HG02588 (cell line): ENCODE data around the gene MCRS1.
"Not testable (repeated sequence)": the region's sequence is repeated elsewhere in the genome, so short reads cannot be mapped to it uniquely, and the experiment has no call there.

Experiments used
- ATAC-seq: cut with Tn5 transposase; IDR thresholded peaks from one replicate; pipeline ENCODE4 v1.9.1; 2021; ENCODE audit warnings: mild to moderate bottlenecking, moderate library complexity; ENCODE audit not compliant: unreplicated experiment

MCRS1 gene, protein sequence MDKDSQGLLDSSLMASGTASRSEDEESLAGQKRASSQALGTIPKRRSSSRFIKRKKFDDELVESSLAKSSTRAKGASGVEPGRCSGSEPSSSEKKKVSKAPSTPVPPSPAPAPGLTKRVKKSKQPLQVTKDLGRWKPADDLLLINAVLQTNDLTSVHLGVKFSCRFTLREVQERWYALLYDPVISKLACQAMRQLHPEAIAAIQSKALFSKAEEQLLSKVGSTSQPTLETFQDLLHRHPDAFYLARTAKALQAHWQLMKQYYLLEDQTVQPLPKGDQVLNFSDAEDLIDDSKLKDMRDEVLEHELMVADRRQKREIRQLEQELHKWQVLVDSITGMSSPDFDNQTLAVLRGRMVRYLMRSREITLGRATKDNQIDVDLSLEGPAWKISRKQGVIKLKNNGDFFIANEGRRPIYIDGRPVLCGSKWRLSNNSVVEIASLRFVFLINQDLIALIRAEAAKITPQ

GRCh38 chr12:49567611-49568441 is at the start of gene MCRS1:
Gene MCRS1 (minus strand): TSS chr12:49568142. CDS start chr12:49566731, 1,411 bp downstream.
- peak; percentile 81 for ATAC-seq

GRCh38 chr12:49616533-49617219 is 48.7 kb upstream of the MCRS1 start:
- no peak for ATAC-seq

- no peak for ATAC-seq
These were observed 47.8 kb upstream of the MCRS1 start for GRCh38 chr12:49615725-49616124.

DNA sequence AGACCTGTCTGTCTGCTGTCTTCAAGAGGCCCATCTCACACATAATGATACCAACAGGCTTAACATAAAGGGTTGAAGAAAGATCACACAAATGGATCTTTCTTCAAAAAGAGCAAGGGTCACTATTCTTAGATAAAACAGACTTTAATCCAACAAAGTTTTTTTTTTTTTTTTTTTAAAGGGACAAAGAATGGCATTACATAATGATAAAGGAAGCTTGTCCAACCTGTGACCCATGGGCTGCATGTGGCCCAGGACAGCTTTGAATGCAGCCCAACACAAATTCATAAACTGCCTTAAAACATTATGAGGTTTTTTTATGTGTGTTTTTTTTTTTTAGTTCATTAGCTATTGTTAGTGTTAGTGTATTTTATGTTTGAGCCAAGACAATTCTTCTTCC is 44.3 kb upstream of the MCRS1 start:
- ATAC-seq, result no peak

GRCh38 chr12:49610785-49611184 is 42.8 kb upstream of the MCRS1 start:
- ATAC-seq, result not testable (repeated sequence)

GRCh38 chr12:49609875-49610154 is 41.9 kb upstream of the MCRS1 start:
- ATAC-seq, result no peak

GRCh38 chr12:49609059-49609874 is 41.3 kb upstream of the MCRS1 start:
- no peak for ATAC-seq

DNA sequence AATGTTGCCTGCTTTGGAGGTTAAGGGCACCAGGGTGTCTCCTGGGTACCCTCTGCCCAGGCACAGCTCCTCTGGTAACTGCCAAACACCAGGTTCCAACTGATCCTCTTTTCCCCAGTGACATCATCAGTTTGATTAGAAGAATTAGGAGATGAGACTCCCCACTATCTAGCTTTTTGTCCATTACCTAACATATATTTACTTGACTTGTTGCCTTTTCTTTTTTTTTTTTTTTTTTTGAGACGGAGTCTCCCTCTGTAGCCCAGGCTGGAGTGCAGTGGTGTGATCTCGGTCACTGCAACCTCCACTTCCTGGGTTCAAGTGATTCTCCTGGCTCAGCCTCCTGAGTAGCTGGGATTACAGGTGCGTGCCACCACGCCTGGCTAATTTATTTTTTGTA is 37.6 kb upstream of the MCRS1 start, which contains the start of gene FAM186B:
Gene FAM186B, minus strand, starts transcription at position 101 of the 400 bp plus-strand sequence. CDS start 162 bp downstream, outside the sequence.
- ATAC-seq, result not testable (repeated sequence)

- no peak for ATAC-seq
These were observed 36.9 kb upstream of the MCRS1 start for GRCh38 chr12:49604856-49605255.

DNA sequence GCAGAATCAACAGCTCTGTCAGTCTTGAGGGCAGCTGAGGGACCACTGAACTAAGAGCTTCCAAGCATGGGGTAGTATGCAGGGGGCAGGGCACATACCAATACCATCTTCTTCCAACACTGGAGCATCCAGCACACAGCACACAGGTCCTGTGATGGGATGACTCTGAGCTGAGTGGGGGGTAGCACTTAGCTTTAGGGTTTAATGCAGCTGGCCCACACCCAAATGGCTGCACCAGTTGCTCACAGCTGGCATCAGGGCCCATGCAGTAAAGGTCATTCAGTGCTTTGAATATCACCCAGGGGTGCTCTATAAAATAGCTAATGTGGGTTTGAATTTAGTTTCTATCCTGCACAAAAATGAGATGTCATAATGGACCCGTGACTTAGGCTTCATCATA is 35.8 kb upstream of the MCRS1 start:
- ATAC-seq, result no peak

DNA sequence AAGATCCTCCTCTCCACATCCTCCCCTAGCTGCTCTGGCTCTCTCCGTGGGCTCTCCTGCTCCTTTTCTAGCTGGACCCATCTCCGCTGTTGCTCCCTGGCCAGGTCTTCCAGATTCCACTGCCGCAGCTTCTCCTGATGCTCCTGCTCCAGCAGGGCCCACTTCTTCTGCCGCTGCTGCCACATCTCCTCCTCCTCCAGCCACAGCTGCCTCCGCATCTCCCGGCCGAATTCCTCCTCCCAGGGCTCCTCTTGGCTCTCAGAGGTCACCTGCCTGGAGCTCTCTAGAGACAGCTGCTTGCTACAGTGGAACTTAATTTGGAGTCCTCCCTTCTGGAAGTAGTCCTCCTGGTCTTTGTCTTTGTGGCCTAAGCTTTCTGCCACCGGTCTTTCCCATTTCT is 32.0 kb upstream of the MCRS1 start:
- no peak for ATAC-seq

GRCh38 chr12:49598527-49598926 is 30.6 kb upstream of the MCRS1 start:
- ATAC-seq, result no peak

- no peak for ATAC-seq
These were observed 21.0 kb upstream of the MCRS1 start for GRCh38 chr12:49588721-49589516.

GRCh38 chr12:49588281-49588680 is 20.3 kb upstream of the MCRS1 start:
- ATAC-seq, result no peak

- ATAC-seq, result no peak
These were observed 19.4 kb upstream of the MCRS1 start for GRCh38 chr12:49587174-49587908.

DNA sequence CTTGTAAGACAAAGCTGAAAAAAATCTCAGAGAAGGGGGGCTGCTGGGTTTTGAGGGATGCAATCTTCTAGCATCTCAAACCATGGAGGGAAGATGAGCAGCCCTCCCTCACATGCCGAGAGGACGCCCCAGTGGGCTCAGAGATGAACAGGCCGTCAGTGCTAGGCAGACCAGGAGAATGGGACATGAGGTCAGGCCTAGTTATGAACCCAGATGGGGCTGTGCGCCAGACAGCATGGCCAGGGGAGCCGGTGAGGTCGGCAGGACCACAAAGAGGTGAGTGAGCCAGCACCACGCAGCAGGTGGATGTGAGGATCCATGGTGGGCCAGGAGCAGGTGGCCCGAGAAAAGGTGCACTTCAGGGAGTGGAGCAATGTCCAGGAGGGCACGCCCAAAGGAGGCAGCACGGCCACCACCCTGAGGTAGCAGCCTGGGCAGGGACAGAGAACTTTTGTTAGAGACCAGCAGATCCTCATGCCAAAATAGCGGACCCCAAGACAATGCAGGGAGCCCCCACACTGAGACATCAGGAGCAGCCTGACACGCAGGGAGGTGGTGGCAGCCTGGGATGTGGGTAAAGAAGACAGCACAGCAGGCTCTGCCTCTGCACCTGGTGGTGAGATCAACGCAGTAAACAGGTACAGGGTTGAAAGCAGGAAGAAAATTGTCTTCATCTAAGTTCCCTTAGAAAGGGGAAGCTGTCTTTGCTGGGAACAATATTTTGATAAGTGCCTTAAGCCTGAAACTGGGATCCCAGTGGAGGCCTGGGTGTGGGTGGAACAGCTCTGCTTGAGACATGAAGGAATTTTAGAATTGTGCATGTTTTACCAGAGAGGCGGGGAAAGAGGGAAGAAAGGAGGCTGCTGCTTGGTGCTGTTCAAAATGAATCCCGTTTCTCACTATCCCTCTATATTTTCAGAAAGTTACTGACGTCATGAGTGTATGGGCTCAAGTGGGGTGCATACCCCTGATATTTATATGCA is 17.8 kb upstream of the MCRS1 start:
- ATAC-seq, result no peak

GRCh38 chr12:49584591-49584990 is 16.6 kb upstream of the MCRS1 start:
- no peak for ATAC-seq
